Astrocyte (in vitro differentiated cells and primary cell): Measurements from ENCODE around the gene WDR81.

Experiments
- EZH2 ChIP-seq: IDR thresholded peaks from 2 replicates; pipeline ENCODE4 v1.6.1; 2012; ENCODE audit warnings: mild to moderate bottlenecking, low read length, inconsistent platforms; ENCODE audit not compliant: insufficient read depth
- TF ChIP-seq, protein P1 (sequence below): IDR thresholded peaks from 2 replicates; pipeline ENCODE4 v1.5.1; 2011; ENCODE audit warnings: low read depth, mild to moderate bottlenecking, inconsistent platforms, low read length, moderate library complexity; ENCODE audit not compliant: insufficient read depth

DNA sequence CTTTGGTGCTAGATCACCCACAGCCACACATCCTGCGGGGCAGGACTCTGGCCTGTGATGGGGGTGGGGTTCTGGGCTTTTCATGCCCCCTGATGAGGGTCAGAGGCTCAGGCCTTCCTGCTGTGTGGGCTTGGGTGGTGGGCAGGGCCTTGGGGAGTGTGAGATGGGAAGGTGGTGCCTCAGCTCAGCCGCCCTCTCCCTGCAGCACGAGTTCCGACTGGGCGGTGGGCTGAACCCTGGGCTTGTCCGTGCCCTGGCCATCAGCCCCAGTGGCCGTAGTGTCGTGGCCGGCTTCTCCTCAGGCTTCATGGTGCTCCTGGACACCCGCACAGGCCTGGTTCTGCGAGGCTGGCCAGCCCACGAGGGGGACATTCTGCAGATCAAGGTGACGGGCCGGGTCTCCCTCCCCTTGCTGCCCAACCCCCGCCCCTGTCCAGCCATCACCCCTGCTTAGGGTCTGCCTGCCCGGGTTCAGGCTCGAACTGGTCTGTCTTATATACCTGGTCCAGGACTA is 11.4 kb downstream of the WDR81 start:
- TF ChIP-seq, protein P1, sequence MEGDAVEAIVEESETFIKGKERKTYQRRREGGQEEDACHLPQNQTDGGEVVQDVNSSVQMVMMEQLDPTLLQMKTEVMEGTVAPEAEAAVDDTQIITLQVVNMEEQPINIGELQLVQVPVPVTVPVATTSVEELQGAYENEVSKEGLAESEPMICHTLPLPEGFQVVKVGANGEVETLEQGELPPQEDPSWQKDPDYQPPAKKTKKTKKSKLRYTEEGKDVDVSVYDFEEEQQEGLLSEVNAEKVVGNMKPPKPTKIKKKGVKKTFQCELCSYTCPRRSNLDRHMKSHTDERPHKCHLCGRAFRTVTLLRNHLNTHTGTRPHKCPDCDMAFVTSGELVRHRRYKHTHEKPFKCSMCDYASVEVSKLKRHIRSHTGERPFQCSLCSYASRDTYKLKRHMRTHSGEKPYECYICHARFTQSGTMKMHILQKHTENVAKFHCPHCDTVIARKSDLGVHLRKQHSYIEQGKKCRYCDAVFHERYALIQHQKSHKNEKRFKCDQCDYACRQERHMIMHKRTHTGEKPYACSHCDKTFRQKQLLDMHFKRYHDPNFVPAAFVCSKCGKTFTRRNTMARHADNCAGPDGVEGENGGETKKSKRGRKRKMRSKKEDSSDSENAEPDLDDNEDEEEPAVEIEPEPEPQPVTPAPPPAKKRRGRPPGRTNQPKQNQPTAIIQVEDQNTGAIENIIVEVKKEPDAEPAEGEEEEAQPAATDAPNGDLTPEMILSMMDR: no peak
- TF ChIP-seq EZH2: no peak
